Stomach (tissue), 9 donors: ENCODE results near the gene SURF2. TPM values are rescaled to one million over a fixed set of nuclear protein-coding genes. Genes with fewer than 3 reads are reported as not detected.

Experiments
- DNase-seq, 2 donors: peaks; one replicate each; pipeline versions ENCODE4 v3.0.0 to v3.0.0-alpha.2; 2013 to 2019
- H3K27ac ChIP-seq, 5 donors: fragments of 200-600 bp in 4 of 5; sonication (generic) in 4 of 5; one replicate each; pipeline ENCODE4 v1.5.1; 2013 to 2019; ENCODE audit warnings: mild to moderate bottlenecking in 1 of 5, moderate library complexity in 1 of 5
- H3K27me3 ChIP-seq, 3 donors: fragments of 200-600 bp; sonication (generic); one replicate each; pipeline ENCODE4 v1.5.1; 2017 to 2019; ENCODE audit warnings: mixed run types in 1 of 3
- H3K36me3 ChIP-seq, 4 donors: fragments of 200-600 bp; sonication (generic); 1 replicate in 3 of 4; 2 replicates in 1 of 4; pipeline ENCODE4 v1.5.1; 2016 to 2019
- H3K4me1 ChIP-seq, 4 donors: fragments of 200-600 bp; sonication (generic); one replicate each; pipeline ENCODE4 v1.5.1; 2016 to 2019
- H3K4me3 ChIP-seq, 4 donors: fragments of 200-600 bp; sonication (generic) in 3 of 4; one replicate each; pipeline ENCODE4 v1.5.1; 2016 to 2019; ENCODE audit warnings: mild to moderate bottlenecking in 1 of 4
- H3K9me3 ChIP-seq, 4 donors: fragments of 200-600 bp; sonication (generic); one replicate each; pipeline ENCODE4 v1.5.1; 2016 to 2019
- CTCF ChIP-seq, 7 experiments: fragments of 450-650 bp in 4 of 7; fragments of 200-600 bp in 3 of 7; sonication (generic) in 3 of 7; IDR thresholded peaks; one replicate each; pipeline ENCODE4 v1.5.1; 2016 to 2019; ENCODE audit warnings: antibody characterized with exemption in 7 of 7, control low read depth in 2 of 7, mild to moderate bottlenecking in 1 of 7
- EP300 ChIP-seq: sonication (generic); formaldehyde crosslinking; IDR thresholded peaks from one replicate; pipeline ENCODE4 v1.6.1; 2017; ENCODE audit warnings: antibody characterized with exemption
- POLR2A ChIP-seq, 4 donors: fragments of 450-650 bp; IDR thresholded peaks; one replicate each; pipeline ENCODE4 v1.6.1; 2016; ENCODE audit warnings: antibody characterized with exemption in 4 of 4, control low read depth in 2 of 4, mild to moderate bottlenecking in 1 of 4, moderate library complexity in 1 of 4
- POLR2AphosphoS5 ChIP-seq, 3 donors: sonication (generic); formaldehyde crosslinking; IDR thresholded peaks; one replicate each; pipeline ENCODE4 v1.6.1; 2016; ENCODE audit warnings: antibody characterized with exemption in 3 of 3
- WGBS, 5 donors: extraction: QIAGEN DNeasy Blood & Tissue Kit in 3 of 5; methylation state at CpG; one replicate each; pipeline versions ENCODE4 v1.1.5 to v1.1.7; 2013 to 2018; 5-methylcytosine and 5-hydroxymethylcytosine counted together
- intact Hi-C: fragments of 100-400 bp; cut with DNase I; formaldehyde crosslinking; loops from one replicate; pipeline ENCODE4 v1.15.1; 2023; ENCODE audit warnings: low total_unique reads
- polyA plus RNA-seq, 3 donors: library from polyadenylated mRNA; stranded (reverse); fragments of 200-250 nt; gene quantifications; one replicate each; pipeline ENCODE4 v1.2.3, GENCODE V29; 2013
- total RNA-seq, 5 donors: library from RNA; depleted of rRNA; stranded (reverse); fragments of >200 nt; gene quantifications; one replicate each; pipeline versions ENCODE4 v1.1.0 to v1.2.3, GENCODE V29; 2014 to 2016
- donor health status: healthy with polysubstance abuse.
- donor health status: Bipolar disorder and iron deficiency.
- donor health status: healthy.

SURF2 gene
- total and polyA plus RNA-seq, 8 donors = 1.8 to 75.3 (median 33.2) TPM

GRCh38 chr9:133403766-133404453 is 47.6 kb downstream of the SURF2 start:
- Histone ChIP-seq H3K4me3 (no peak overlapping the region), H3K27me3 (no peaks in the 10 kb centered on the region), H3K4me1 (no peaks in the 10 kb centered on the region), H3K36me3 (peaks cover 13 to 72% (median 61%) of the 10 kb centered on the region in 4 donors), H3K9me3 (no peaks in the 10 kb centered on the region), H3K27ac (no peak overlapping the region)
- DNase-seq = peak; percentile 57 to 74
- intact Hi-C loops = no loop called here
- TF ChIP-seq POLR2AphosphoS5 (IDR thresholded peaks at IDR 0.05) (peak in 1 of 3 donors; percentile 53), POLR2A (IDR thresholded peaks at IDR 0.05) (no peak), EP300 (no peak), CTCF (IDR thresholded peaks at IDR 0.05) (peak in 5 of 7 experiments; percentile 42 to 76 (median 65))
- WGBS, 5 donors = 60 to 73% (median 66%) methylated on average over 11 to 16 of the region's 16 CpGs

DNA sequence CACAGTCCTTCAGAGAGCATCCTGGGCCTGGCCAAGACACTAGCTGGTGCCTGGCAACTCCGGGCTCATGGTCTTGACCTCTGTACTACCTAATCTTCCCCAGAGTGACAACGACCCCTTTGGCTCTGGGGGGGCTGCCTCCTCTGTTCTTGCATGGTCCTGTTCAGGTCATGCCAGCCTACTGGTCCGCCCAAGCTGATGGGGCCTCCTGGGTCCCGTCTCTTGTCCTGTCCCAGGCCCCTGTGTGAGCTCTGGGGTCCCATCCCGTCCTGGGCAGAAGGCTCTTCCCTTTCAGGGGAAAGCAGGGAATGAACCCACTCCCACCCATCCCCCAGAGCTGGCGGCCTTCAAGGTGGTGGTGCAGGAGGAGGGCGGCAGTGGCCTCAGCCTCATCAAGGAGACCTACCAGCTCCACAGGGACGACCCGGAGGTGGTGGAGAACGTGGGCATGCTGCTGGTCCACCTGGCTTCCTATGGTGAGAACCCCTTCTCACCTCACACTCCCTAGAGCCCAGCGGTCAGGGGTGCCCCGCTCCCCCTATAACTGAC is 48.2 kb downstream of the SURF2 start:
- Histone ChIP-seq H3K9me3 (no peaks in the 10 kb centered on the region), H3K27ac (no peak overlapping the region), H3K4me3 (no peak overlapping the region), H3K36me3 (peaks cover 14 to 78% (median 67%) of the 10 kb centered on the region in 4 donors), H3K4me1 (no peaks in the 10 kb centered on the region), H3K27me3 (no peaks in the 10 kb centered on the region)
- WGBS, 5 donors = 78 to 90% (median 81%) methylated on average over 9 to 12 of the region's 12 CpGs
- no peak for DNase-seq
- intact Hi-C loops = loop anchor here (5.0 kb wide), 1 partner anchor 83 kb away; no protein-coding TSS in a partner anchor
- TF ChIP-seq POLR2AphosphoS5 (IDR thresholded peaks at IDR 0.05) (no peak), POLR2A (IDR thresholded peaks at IDR 0.05) (no peak), CTCF (IDR thresholded peaks at IDR 0.05) (no peak), EP300 (no peak)

DNA sequence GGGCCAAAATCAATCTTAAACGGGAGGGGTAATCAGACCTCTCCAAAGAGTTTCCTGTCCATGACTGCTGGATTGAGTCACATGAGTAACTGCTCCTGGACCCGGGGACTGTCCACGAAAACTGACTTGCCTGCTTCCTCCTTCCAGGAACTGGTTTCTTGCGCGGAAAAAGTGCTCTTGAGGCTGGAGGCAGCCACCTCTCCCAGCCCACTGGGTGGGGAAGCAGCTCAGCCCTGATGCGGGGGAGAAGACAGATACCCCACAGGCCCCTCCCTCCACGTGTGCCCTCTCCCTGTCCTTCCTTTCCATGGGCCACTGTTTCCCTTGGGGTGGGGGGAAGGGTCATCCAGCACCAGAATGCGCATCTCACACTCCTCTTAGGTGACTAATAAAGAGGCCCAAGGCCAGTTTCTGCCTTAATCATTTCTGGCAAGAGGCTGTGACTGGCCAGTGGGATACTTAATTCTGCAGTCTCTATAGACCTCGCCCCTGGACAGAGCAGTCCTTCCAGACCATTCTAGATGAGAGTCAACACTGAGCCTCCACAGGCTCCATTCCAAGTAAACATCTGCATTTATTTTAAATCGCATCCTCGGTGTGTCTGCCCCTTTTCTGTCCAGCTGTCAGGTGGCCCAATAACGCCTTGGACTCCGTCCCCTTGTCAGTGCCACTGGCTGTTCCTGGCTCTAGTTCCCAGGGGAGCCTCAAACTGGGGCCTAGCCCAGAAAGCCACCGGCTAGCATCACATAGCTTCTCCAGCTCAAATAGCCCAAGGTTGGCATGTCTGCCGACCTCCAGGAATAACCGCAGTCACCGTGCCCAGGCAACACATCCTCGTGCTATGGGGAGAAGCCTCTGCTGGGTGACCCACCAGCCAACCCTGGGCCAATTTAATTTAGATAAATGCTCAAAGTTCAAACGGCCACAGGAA is 49.4 kb downstream of the SURF2 start:
- Histone ChIP-seq H3K4me3 (no peak overlapping the region), H3K27me3 (no peaks in the 10 kb centered on the region), H3K9me3 (no peaks in the 10 kb centered on the region), H3K4me1 (no peaks in the 10 kb centered on the region), H3K36me3 (peaks cover 27 to 80% (median 77%) of the 10 kb centered on the region in 4 donors), H3K27ac (no peak overlapping the region)
- intact Hi-C loops = loop anchor here (5.0 kb wide), 1 partner anchor 82 kb away; no protein-coding TSS in a partner anchor
- TF ChIP-seq CTCF (IDR thresholded peaks at IDR 0.05) (no peak), POLR2AphosphoS5 (IDR thresholded peaks at IDR 0.05) (no peak), POLR2A (IDR thresholded peaks at IDR 0.05) (no peak), EP300 (no peak)
- whole genome bisulfite sequencing, 5 donors = 75 to 80% (median 78%) methylated on average over 19 of the region's 19 CpGs
- DNase-seq = no peak
